GM12878 (cell line): Measurements from ENCODE around the gene PHF11. TPM values are rescaled to one million over a fixed set of nuclear protein-coding genes. Genes with fewer than 3 reads are reported as not detected.
"Not testable (repeated sequence)": the region's sequence is repeated elsewhere in the genome, so short reads cannot be mapped to it uniquely, and the experiment has no call there.

Experiments
- ATAC-seq: fragments of 200-7000 bp; cut with Tn5 transposase; 3 replicates; pipeline ENCODE4 v1.9.1; 2020; ENCODE audit warnings: mild to moderate bottlenecking, moderate library complexity
- BruUV-seq: library from RNA; stranded (reverse); fragments of 400-500 nt; replicated peaks from 2 replicates; lab custom pipeline; 2021; lab: Mats Ljungman, UMichigan
- CTCF ChIA-PET: fragments of 300-600 bp; sonication (Branson Sonifier 250); formaldehyde crosslinking; extraction: SDS; loops from one replicate; lab custom pipeline; 2021; ENCODE audit warnings: inconsistent platforms; lab: Yijun Ruan, JAX
- POLR2A ChIA-PET: fragments of 350-600 bp; formaldehyde crosslinking; extraction: SDS; loops from one replicate; lab custom pipeline; 2021; ENCODE audit warnings: inconsistent platforms; lab: Charles Lee
- RAD21 ChIA-PET: fragments of 300-600 bp; sonication (Branson Sonifier 250); formaldehyde crosslinking; loops from one replicate; lab custom pipeline; 2023; ENCODE audit warnings: antibody characterized with exemption; ENCODE audit not compliant: unreplicated experiment; lab: Charles Lee
- SMC1A ChIA-PET: fragments of 300-600 bp; sonication (Branson Sonifier 250); formaldehyde crosslinking; loops from one replicate; lab custom pipeline; 2023; ENCODE audit not compliant: unreplicated experiment, uncharacterized antibody; lab: Charles Lee
- DNase-seq: peaks from one replicate; pipeline ENCODE4 v3.0.0-alpha.2; 2011; ENCODE audit warnings: low read depth, low spot score
- FAIRE-seq: peaks from 3 replicates; lab custom pipeline; 2011; peaks lifted over from hg19 to GRCh38; lab: Jason Lieb, UNC
- H2AFZ ChIP-seq: 2 replicates; pipeline ENCODE4 v1.6.0; 2011; ENCODE audit warnings: low read depth, low read length, control low read depth; ENCODE audit not compliant: control insufficient read depth
- H3K27ac ChIP-seq: 2 replicates; pipeline ENCODE4 v1.5.1; 2011; ENCODE audit warnings: control low read depth; ENCODE audit not compliant: control insufficient read depth, insufficient read depth
- H3K27me3 ChIP-seq, 2 experiments: replicated peaks in 1 of 2; 2 replicates each; pipeline versions ENCODE4 v1.6.0 to v1.6.1; 2011; ENCODE audit warnings: low read length in 1 of 2; ENCODE audit not compliant: control insufficient read depth in 2 of 2, insufficient read depth in 2 of 2
- H3K36me3 ChIP-seq, 2 experiments: 2 replicates each; pipeline ENCODE4 v1.5.1; 2011; ENCODE audit warnings: low read length in 1 of 2; ENCODE audit not compliant: control insufficient read depth in 2 of 2, insufficient read depth in 2 of 2
- H3K4me1 ChIP-seq: 2 replicates; pipeline ENCODE4 v1.6.1; 2011; ENCODE audit warnings: mild to moderate bottlenecking, low read length, moderate library complexity, mixed read lengths; ENCODE audit not compliant: control insufficient read depth, insufficient read depth
- H3K4me2 ChIP-seq: 2 replicates; pipeline ENCODE4 v1.6.0; 2011; ENCODE audit warnings: control low read depth; ENCODE audit not compliant: control insufficient read depth, insufficient read depth
- H3K4me3 ChIP-seq: fragments of 200-600 bp; sonication (generic); 2 replicates; pipeline ENCODE4 v1.5.1; 2016
- H3K79me2 ChIP-seq: 2 replicates; pipeline ENCODE4 v1.6.0; 2011; ENCODE audit warnings: low read length; ENCODE audit not compliant: control insufficient read depth, insufficient read depth
- H3K9ac ChIP-seq: 2 replicates; pipeline ENCODE4 v1.8.0; 2011; ENCODE audit warnings: low read length, control low read depth, mixed read lengths; ENCODE audit not compliant: control insufficient read depth, insufficient read depth
- H3K9me3 ChIP-seq: replicated peaks from 3 replicates; pipeline ENCODE4 v1.5.1; 2011; ENCODE audit warnings: mild to moderate bottlenecking, low read length; ENCODE audit not compliant: control insufficient read depth, insufficient read depth
- H4K20me1 ChIP-seq: 2 replicates; pipeline ENCODE4 v1.6.0; 2011; ENCODE audit not compliant: control insufficient read depth, insufficient read depth
- ATF7 ChIP-seq: fragments of 450-650 bp; IDR thresholded peaks from 2 replicates; pipeline ENCODE4 v1.6.1; 2016; ENCODE audit warnings: low read depth, mild to moderate bottlenecking
- BHLHE40 ChIP-seq, 2 experiments: fragments of 450-650 bp in 1 of 2; IDR thresholded peaks; 2 replicates each; pipeline ENCODE4 v1.6.1; 2011 to 2017; ENCODE audit warnings: low read depth in 2 of 2, borderline replicate concordance in 1 of 2, improper control_type of control experiment in 1 of 2, low read length in 1 of 2, mild to moderate bottlenecking in 1 of 2
- CREB1 ChIP-seq: IDR thresholded peaks from 2 replicates; pipeline ENCODE4 v1.6.1; 2012; ENCODE audit warnings: low read depth, mild to moderate bottlenecking, inconsistent platforms
- CREM ChIP-seq: IDR thresholded peaks from 2 replicates; pipeline ENCODE4 v1.6.1; 2014; ENCODE audit warnings: antibody characterized with exemption, low read depth
- FOXK2 ChIP-seq: fragments of 450-650 bp; IDR thresholded peaks from 2 replicates; pipeline ENCODE4 v1.6.1; 2017; ENCODE audit warnings: mild to moderate bottlenecking, moderate library complexity
- MTA3 ChIP-seq: IDR thresholded peaks from 2 replicates; pipeline ENCODE4 v1.6.1; 2012; ENCODE audit warnings: low read length, inconsistent platforms, borderline replicate concordance
- REST ChIP-seq: IDR thresholded peaks from 2 replicates; pipeline ENCODE4 v1.6.1; 2012; ENCODE audit warnings: mild to moderate bottlenecking, low read depth, low read length
- RUNX3 ChIP-seq: IDR thresholded peaks from 2 replicates; pipeline ENCODE4 v1.6.1; 2012; ENCODE audit warnings: low read length, inconsistent platforms
- SP1 ChIP-seq: IDR thresholded peaks from one replicate; pipeline ENCODE4 v1.6.1; 2011; ENCODE audit warnings: low read depth, low read length
- WGBS: methylation state at CpG from one replicate; pipeline ENCODE4 v1.1.6; 2016; ENCODE audit warnings: low lambda C conversion rate; ENCODE audit not compliant: insufficient replicate concordance, insufficient coverage; ENCODE audit errors: missing lambda C conversion rate; 5-methylcytosine and 5-hydroxymethylcytosine counted together
- in situ Hi-C: fragments of 300-500 bp; cut with MboI; formaldehyde crosslinking; loops from 9 replicates; pipeline ENCODE4 v1.14.3; 2018; ENCODE audit warnings: mixed read lengths
- intact Hi-C: fragments of 100-400 bp; cut with micrococcal nuclease; formaldehyde crosslinking; loops from one replicate; pipeline ENCODE4 v1.14.2; 2022; ENCODE audit not compliant: unreplicated experiment
- polyA plus RNA-seq, 11 experiments: library from polyadenylated mRNA; depleted of rRNA in 4 of 11; unstranded in 6 of 11; stranded (reverse) in 5 of 11; fragments of >200 nt; fragmentation: Nextera tagmentation in 4 of 11; fragmentation: Illumina TruSeq in 1 of 11; extraction: Ambion mirVana in 4 of 11; extraction: Trizol in 1 of 11; gene quantifications; 1 replicate in 1 of 11; 2 replicates in 10 of 11; pipeline versions ENCODE4 v1.2.1 to v1.2.3, GENCODE V29; 2011 to 2016; ENCODE audit warnings: inconsistent platforms in 2 of 11, missing spikeins in 2 of 11, low read depth in 1 of 11
- total RNA-seq, 4 experiments: library from RNA; depleted of rRNA in 3 of 4; stranded (reverse); fragments of >200 nt in 3 of 4; fragmentation: Illumina TruSeq in 1 of 4; extraction: Trizol in 1 of 4; gene quantifications; 2 replicates each; pipeline versions ENCODE4 v1.2.1 to v1.2.3, GENCODE V29; 2013 to 2021
- TF ChIP-seq, protein P1 (sequence below): fragments of 450-650 bp; formaldehyde crosslinking; IDR thresholded peaks from 2 replicates; pipeline ENCODE4 v1.4.0; 2022; ENCODE audit warnings: mild to moderate bottlenecking, moderate library complexity

PHF11 gene
- total and polyA plus RNA-seq, 10 of the 15 experiments (the other 5 are each of a cell fraction or from before 2014, with no cell fraction given): 16.9 to 77.3 (median 32.7) TPM

DNA sequence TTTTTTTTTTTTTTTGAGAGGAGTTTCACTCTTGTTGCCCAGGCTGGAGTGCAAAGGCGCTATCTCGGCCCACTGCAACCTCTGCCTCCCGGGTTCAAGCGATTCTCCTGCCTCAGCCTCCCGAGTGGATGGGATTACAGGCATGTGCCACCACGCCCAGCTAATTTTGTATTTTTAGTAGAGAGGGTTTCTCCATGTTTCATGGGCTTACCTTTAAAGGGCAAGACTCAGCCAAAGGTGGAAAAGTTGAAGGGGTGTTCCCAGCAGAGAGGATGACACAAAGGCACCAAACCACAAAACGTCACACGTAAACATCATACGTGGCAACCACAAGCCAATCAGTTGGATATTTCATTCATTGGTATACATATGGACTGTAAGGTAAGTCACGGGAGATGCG is 1.1 kb downstream of the PHF11 start:
- peak overlapping the region; percentile 94 for H3K27ac ChIP-seq
- SMC1A ChIA-PET: interaction anchor here (1.8 kb wide), 2 partner anchors 10 to 51 kb away, joined by 9 to 13 read pairs; partner anchors contain the start of genes CAB39L and SETDB2
- TF ChIP-seq BHLHE40 (IDR thresholded peaks at IDR 0.05; ENCODE audit: borderline replicate concordance in 1 of 2, low read depth in 2 of 2, low read length in 1 of 2) (peak in 1 of 2 experiments; percentile 21; a peak in 1 of 4 replicates), RUNX3 (peak; percentile 86), FOXK2 (peak; percentile 74; the same call in 1 of the 2 replicates), CREM (peak; percentile 30; the same call in 1 of the 2 replicates), ATF7 (peak; percentile 74), CREB1 (peak; percentile 78)
- H3K9me3 ChIP-seq, H3K4me1 ChIP-seq, DNase-seq, BruUV-seq, FAIRE-seq, H2AFZ ChIP-seq, H3K27me3 ChIP-seq, H3K36me3 ChIP-seq, H4K20me1 ChIP-seq, ATAC-seq, in situ Hi-C loops, H3K9ac ChIP-seq: not testable (repeated sequence)
- 94% methylated on average over 9 of the region's 11 CpGs for WGBS
- CTCF ChIA-PET: interaction anchor here (0.9 to 2.0 kb wide), 3 partner anchors 10 to 65 kb away, joined by 3 to 13 read pairs (median 10); partner anchors contain the start of genes CAB39L and SETDB2
- peak overlapping the region; percentile 78 for H3K4me3 ChIP-seq
- peaks cover 10% of the 10 kb centered on the region for H3K79me2 ChIP-seq
- intact Hi-C loops: loop anchor here (2.0 to 10.0 kb wide), 2 partner anchors 110 to 192 kb away; no protein-coding TSS in a partner anchor
- peak overlapping the region; percentile 91 for H3K4me2 ChIP-seq
- RAD21 ChIA-PET: interaction anchor here (0.7 to 3.9 kb wide), 2 partner anchors 53 to 110 kb away, joined by 3 to 22 read pairs; partner anchors contain the start of genes CAB39L and SETDB2
- POLR2A ChIA-PET: interaction anchor here (0.7 to 5.8 kb wide), 5 partner anchors 8 to 586 kb away, joined by 3 to 48 read pairs (median 4); partner anchors contain the start of genes CAB39L and SETDB2

GRCh38 chr13:49497272-49497671 is 1.5 kb downstream of the PHF11 start:
- no peaks in the 10 kb centered on the region for H3K27me3 ChIP-seq
- DNase-seq (no peak), ATAC-seq (no peak), FAIRE-seq (no peak)
- peaks cover 6% of the 10 kb centered on the region for H3K4me1 ChIP-seq
- peak overlapping the region; percentile 78; the same call in 1 of the 2 replicates for H3K4me3 ChIP-seq
- H3K79me2 ChIP-seq: peaks cover 10% of the 10 kb centered on the region
- H3K9ac ChIP-seq: no peak overlapping the region
- ChIA-PET RAD21 (no interaction called here), SMC1A (no interaction called here), POLR2A (interaction anchor here (0.9 kb wide), 1 partner anchor 109 kb away, joined by 3 read pairs; no protein-coding TSS in a partner anchor), CTCF (interaction anchor here (0.9 kb wide), 1 partner anchor 64 kb away, joined by 3 read pairs; no protein-coding TSS in a partner anchor)
- WGBS: 100% methylated on average over 5 of the region's 5 CpGs
- in situ Hi-C loops: no loop called here
- no peak overlapping the region for H2AFZ ChIP-seq
- peak overlapping the region; percentile 91 for H3K4me2 ChIP-seq
- H4K20me1 ChIP-seq: no peaks in the 10 kb centered on the region
- TSS peak; percentile 58 for BruUV-seq
- H3K9me3 ChIP-seq: no peaks in the 10 kb centered on the region
- intact Hi-C loops: loop anchor here (2.0 to 10.0 kb wide), 2 partner anchors 110 to 192 kb away; no protein-coding TSS in a partner anchor
- 0 out of 4 replicates have a peak, but pooled peaks cover 0 to 7% of the 10 kb centered on the region in 2 experiments for H3K36me3 ChIP-seq
- no peak overlapping the region for H3K27ac ChIP-seq
- TF ChIP-seq MTA3 (no peak), SP1 (no peak), REST (no peak)
- TF ChIP-seq, protein P1, sequence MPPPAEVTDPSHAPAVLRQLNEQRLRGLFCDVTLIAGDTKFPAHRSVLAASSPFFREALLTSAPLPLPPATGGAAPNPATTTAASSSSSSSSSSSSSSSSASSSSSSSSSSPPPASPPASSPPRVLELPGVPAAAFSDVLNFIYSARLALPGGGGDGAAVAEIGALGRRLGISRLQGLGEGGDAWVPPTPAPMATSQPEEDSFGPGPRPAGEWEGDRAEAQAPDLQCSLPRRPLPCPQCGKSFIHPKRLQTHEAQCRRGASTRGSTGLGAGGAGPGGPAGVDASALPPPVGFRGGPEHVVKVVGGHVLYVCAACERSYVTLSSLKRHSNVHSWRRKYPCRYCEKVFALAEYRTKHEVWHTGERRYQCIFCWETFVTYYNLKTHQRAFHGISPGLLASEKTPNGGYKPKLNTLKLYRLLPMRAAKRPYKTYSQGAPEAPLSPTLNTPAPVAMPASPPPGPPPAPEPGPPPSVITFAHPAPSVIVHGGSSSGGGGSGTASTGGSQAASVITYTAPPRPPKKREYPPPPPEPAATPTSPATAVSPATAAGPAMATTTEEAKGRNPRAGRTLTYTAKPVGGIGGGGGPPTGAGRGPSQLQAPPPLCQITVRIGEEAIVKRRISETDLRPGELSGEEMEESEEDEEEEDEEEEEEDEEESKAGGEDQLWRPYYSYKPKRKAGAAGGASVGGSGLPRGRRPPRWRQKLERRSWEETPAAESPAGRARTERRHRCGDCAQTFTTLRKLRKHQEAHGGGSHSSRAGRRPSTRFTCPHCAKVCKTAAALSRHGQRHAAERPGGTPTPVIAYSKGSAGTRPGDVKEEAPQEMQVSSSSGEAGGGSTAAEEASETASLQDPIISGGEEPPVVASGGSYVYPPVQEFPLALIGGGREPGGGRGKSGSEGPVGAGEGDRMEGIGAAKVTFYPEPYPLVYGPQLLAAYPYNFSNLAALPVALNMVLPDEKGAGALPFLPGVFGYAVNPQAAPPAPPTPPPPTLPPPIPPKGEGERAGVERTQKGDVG: no peak
